GM19193 (cell line): ENCODE measurements around the gene SEMA3B.

Experiments used
- POLR2A ChIP-seq: IDR thresholded peaks from 4 replicates; pipeline ENCODE4 v1.6.1; 2011; ENCODE audit not compliant: insufficient read depth, insufficient read length; ENCODE audit errors: extremely low read depth

Gene SEMA3B

DNA sequence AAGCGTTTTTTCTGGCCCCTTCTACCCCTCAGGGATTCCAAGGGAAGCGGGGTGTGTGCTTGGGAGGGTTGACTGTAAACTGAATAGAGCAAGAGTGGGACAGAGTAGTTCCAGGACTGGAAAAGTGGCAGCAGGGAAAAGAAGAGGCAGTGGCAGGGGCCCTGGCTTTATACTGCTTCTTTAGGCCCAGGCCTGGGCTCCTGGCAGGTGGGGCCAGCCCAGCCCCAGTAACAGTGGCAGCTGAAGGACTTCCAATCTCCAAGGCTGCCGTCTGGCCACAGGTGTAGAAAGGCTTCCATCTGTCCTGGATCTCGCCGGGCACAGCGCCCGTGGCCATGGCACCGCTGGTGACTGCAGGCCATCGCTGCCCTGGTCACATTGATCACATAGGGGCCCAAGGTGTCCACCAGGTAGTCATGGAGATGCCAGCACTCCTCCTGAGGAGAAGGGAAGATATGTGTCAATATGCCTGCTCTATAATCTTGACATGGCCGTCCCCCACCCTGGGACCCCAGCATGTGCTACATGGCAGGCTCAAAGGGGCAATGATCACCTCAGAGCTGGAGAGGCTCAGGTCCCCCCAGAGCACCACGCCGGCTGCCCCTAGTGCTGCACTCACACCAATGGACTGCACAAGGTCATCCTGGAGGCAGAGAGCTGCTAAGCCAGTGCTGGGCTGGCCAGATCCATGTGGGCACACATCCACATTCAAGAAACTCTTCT lies 24.3 kb downstream of the SEMA3B start:
- TF ChIP-seq POLR2A = no peak

DNA sequence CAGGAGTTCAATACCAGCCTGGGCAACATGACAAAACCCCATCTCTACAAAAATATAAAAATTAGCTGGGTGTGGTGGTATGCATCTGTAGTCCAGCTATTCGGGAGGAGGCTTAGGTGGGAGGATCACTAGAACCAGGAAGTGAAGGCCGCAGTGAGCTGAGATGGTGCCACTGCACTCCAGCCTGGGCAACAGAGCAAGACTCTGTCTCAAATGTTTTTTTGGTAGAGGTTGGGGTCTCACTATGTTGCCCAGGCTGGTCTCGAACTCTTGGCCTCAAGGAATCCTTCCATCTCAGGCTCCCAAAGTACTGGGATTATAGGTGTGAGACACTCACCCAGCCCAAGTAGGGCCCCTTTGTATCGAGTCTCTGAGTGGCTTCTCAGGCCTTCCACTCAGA lies 25.1 kb downstream of the SEMA3B start:
- TF ChIP-seq POLR2A = no peak

DNA sequence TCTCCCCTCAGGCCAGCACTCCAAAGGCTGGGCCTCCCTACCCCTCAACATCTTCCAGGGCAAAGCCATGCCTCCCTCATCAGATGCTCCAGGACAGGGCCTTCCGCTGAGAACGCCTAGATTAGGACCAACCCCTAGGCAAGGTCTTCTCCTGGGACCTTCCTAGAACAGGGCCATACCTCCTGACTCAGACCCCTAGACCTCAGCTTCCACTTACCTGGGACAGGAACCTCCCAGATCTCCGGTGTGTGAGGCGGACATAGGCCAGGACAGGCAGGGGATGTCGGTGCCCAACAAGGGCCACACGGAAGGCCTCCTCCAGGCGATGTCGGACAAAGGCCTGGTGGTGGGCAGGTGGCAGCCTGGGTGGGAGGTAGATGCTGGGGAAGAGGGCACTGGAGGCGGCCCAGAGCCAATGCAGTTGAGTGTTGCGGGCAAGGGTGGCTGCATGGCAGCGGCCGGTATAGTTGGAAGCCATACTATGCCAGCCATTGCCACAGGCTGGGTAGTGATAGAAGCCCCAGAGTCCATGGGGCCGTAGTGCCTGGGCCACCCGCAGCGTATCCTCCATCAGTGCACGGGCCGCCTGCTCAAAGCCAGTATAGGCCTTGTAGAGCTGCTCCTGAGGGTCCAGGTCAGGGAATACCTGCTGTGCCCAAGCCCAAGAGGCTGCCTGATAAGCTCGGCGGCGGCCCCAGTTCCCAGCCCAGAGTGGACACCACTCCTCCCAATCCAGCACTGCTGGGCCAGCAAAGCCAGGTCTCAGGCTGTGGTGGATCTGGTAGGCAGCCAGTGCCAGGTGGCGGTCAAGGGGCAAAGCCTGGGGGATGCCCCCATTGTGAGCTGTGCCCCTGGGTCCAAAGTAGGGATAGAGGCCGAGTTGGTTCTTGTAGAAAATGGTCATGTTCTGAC lies 25.8 kb downstream of the SEMA3B start:
- TF ChIP-seq POLR2A = no peak

DNA sequence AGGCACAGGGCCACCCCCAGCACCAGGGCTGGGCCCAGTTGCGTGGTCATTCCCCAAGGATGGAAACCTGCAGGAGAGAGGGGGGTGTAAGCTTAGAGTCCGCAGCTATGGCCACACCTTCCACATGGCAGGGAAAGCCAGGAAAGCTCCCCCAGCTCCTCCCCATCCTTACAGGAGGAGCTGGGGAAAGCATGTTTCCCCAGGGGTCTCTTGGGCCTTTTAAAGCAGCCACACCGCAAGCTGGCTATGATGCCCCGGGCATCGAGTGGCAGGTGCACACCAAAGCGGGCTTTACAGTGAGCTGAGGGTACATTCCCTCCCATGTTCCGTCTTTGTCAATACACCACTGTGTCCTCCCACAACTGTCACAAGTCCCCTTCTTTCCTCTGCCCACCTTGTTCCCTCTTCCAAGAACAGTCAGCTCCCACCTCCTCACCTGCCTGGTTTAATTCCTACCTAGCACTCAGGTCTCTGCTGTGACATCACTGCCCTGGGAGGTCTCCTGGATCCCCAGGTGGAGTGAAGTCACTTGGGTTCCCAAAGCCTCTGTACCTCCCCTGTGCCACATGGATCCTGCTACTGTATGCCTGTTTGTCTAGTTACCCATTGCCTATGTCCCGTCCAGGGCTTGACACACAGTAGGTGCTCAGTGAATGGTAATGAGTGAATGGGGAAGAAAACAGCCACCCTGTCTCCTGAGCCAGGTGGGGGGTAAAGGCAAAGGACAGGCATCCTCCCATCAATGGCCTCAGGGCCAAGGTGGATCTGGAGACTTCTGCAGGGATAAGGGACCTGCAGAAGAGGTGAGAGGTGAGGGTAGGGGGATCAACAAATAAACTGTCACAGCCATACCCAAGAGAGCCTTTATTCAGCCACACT lies 26.8 kb downstream of the SEMA3B start:
- no peak for TF ChIP-seq POLR2A

DNA sequence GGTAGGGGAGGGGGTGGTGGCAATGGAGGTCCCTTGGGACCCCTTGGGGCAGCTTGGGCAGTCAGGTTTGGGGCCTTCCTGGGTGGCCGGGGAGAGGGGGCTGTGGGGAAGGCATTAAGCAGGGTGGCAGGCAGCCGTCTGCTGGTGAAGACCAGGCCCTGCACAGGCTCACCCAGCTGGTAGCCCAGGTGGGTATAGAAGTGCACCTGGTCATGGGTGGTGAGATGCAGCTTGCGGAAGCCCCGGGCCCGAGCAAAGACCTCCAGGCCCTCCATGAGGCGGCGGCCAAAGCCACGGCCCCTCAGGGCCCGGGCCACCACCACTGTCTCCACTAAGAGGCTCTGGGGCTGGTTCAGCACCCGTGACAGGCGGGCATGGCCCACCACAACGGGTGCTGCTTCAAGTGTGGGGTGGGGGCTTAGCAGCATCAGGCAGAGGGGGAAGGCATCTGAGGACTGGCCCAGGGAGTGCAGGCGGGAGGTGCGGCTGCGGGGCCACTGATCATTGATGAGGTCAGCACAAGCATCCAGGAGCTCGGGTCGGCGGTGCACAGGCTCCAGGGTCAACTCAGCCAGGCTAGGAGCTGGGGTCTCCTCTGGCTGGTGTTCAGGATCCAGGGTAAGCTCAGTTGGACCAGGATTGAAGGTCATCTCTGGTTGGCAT lies 27.9 kb downstream of the SEMA3B start:
- no peak for TF ChIP-seq POLR2A

DNA sequence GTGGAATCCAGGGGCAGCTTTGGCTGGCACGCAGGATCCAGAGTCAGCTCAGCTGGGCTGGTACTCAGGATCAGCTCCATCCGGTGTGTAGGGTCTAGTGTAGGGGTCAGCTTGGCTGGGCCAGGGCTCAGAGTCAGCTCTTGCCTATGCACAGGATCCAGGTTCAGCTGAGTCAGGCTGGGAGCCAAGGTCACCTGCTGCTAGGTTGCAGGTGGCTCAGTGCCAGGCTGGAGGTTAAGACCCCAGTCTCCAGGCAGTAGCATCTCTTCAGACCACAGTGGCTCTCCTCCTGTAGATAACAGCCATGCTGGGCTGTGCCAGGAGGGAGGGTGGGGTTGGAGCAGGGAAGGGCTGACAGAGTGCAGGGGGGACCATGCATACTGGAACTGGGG lies 28.4 kb downstream of the SEMA3B start:
- no peak for TF ChIP-seq POLR2A

DNA sequence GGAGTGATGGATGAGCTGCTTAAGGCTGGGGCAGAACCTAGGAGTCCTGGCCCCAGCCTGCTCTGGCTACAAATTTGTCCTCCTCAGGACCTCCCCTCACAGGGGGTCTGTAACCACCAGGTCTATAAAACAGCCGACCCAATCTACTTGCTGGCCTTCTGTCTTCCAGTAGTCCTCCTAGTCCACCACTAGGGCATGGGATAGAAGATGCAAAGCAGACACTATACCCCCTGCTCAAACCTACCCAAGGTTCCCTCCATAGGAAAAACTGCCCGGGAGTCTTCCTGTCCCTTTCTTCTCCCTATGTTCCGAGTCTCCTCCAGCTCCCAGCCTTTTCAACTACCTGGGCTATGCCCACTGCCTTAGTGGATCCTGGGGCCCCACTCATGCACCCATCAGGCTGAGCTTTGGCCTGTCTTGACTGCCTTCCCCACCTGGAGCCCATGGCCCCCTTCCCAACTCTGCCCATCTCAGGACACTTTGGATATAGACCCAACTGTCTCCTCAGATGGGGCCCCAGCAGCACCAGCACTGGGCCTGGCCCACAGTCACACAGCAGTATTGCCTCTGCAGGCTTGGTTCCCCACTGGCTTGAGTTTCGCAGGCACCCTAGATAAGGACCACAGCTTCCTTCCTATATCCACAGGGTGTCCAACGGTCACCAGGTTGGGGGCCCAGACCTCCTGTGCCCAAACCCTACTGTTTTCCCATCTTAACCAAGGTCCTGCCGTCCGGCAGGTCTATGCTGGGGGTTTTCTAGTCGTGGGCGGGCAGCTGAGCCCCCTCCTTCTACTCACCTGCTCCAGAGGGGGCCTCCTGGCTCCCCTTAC lies 29.2 kb downstream of the SEMA3B start:
- no peak for TF ChIP-seq POLR2A

DNA sequence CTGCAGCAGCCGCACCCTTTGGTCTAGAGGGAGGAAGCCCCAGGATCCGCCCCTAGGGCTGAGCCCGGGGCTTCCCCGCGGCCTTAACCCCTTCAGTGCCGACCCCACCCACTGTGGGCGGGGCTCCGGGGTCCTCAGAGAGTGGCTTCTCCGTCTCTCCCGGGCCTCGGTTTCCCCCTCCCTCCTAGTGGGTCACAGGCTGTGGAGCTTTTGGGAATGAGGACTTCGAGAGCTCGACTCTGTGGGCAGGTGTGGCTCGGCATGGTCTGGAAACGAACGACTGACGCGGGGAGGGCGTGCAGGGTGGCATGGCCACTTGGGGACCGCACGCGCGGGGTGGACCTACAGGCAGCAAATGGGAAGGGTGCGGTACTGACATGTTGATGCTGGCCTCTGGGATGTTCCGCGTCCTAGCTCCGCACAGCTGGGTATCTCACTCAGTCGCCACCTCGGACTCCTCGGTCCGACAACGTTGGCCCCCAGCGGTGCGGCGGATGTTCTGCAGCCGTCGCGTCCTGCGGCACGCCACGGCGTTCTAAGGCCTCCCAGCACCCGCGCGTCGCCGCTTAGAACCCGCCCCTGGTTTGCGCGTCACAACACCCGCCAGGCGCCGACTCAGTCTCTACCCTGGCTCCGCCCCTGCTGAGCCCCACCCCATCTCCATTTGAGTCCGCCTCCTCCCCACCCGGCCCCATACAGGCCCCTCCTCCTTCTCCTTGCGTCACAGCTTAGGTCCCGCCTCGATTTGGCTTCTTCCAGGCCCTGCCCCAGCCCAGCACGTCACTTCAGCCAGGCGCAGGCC lies 30.1 kb downstream of the SEMA3B start, which contains the start of the genes HYAL3 and NAA80:
Gene HYAL3, minus strand, starts transcription at position 570 of the 802 bp plus-strand sequence. CDS start 3,803 bp downstream, outside the sequence.
Gene NAA80, minus strand, starts transcription at position 570 of the 802 bp plus-strand sequence. CDS start 1,942 bp downstream, outside the sequence.
- peak; percentile 92 for TF ChIP-seq POLR2A

DNA sequence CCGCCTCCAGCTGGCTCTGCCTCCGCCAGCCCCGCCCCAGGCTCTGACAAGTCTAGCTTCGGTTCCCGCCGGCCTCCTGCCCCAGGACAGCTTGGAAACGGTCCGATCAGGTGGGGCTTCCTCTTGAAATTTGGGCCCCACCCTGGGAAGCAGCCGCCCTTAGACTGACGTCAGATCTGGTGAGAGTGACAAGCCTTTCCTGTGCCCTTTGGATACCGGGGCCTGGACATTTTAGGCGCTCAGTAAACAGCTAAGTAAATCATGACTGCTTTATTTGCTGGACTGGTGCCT lies 30.6 kb downstream of the SEMA3B start:
- no peak for TF ChIP-seq POLR2A

DNA sequence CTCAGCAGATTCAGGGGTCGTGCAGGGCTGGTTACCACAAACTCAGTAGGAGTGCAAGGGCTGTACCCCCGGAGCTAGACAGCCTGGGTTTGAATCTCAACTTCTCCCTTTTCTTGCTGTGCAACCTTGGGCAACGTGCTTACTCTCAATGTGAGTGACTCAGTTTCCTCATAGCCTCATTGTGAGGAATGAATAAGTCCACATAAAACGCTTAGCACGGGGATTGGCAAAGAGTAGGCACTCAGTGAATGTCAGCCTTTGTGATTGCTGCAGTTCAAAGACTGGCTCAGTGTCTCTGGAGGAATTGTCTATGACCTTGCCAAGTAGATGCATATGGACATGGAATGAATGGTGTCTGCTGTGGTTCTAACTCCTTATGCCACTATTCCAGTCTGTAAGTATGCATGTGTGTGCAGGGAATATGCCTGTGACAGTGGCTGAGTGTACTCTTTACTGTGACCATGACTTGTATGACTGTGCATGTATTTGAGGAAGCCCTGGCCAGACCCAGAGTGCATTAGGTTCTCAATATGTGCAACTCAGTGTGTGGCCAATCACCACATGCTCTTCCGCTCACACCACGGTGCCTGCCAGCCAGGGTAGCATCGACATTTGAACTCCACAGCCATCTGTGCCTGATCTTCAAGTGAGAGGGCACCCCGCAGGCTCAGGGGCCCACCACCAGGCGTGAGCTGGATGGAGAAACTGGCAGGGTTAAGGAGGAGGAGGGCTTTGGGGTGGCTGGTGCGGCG lies 31.2 kb downstream of the SEMA3B start:
- TF ChIP-seq POLR2A = no peak

DNA sequence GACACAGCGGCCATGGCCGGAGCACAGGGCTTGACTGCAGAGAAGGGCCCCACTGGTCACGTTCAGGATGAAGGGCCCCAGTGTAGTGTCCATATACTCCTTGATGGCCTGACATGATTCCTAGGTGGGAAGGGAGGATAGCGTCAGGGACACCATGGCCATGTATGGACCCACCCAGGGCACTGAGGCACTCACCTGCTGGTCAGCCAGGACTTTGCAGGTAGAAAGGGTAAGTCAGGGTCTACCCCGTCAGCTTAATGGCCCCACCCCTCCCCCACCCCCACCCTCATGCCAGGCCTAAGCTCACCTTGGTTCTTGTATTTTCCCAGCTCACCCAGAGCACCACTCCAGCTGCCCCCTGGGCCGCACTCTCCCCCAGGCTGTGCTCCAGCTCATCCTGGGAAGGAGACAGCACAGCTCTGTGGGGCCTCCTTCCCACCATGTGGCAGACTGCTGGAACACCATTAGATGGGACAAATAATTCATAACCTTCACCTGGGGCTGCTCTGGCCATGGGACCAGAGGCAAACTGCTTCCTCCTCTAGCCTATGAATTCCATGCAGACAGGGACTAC lies 31.8 kb downstream of the SEMA3B start:
- no peak for TF ChIP-seq POLR2A
